Activated CD8-positive, alpha-beta memory T cell treated with anti-CD3 and anti-CD28 coated beads for 48 hours (primary cell): ENCODE measurements around the gene SLC29A4.
"Not testable (repeated sequence)": the region's sequence is repeated elsewhere in the genome, so short reads cannot be mapped to it uniquely, and the experiment has no call there.

Source experiments
- DNase-seq, 3 experiments: peaks; one replicate each; pipeline ENCODE4 v3.0.0-alpha.2; 2020; ENCODE audit warnings: low read depth in 2 of 3, low spot score in 2 of 3

The SLC29A4 gene

GRCh38 chr7:5320802-5321396 lies 38.2 kb downstream of the SLC29A4 start:
- no peak for DNase-seq

DNA sequence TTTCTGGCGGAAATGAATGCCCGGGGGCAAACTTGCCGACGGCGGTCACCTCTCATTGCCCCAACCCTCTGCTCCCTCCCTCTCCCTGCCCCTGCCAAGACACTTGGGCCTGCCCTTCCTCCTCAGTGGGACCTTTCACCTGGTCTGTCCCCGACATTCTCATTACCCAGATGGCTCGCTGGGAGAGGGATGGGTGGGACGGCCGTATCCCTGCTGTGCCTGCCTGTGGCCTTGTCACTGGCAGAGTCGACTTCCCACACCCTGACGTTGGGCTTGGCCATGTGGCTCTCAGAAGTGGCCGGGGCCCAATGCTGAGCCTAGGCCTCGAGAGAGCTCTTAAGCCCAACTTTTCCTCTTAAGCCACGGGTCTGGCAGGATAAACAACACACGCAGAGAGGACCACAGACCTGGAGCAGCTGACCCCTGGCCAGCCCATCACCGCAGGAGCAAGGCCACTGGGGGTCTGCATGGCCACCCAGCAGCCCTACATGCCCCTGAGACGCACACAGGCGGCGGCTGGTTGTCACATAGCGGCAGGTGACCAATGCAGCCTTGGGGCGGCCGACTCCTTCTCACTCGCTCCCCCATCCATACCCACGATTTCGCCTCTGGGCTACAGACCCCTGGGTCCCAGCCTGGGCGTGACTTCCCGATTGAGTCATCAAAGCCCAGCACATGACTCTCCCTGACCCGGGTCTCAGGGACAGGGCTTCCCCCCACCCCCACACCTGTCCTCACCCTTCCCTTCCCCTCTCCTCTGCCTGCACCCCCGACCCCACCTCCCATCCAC lies 40.1 kb downstream of the SLC29A4 start:
- no peak for DNase-seq

GRCh38 chr7:5323800-5324781 lies 41.3 kb downstream of the SLC29A4 start:
- not testable (repeated sequence) for DNase-seq

DNA sequence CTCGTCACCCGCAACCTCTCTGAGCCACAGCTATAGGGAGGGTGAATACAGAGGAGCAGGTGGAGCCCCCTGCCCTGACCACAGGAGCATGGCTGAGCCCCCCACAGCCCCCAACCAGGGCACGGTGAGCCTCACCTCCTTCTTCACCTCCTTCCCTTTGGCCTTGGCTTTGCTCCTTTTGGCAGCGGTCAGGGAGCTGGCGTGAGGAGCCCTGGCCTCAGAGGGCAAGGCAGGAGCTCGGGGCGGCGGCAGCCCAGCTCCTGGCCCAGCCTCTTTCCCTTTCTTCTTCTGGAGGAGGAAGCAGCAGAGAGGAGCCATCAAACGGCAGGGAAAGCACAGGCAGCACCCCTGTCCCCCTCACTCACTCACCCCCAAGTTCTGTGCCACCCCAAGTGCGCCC lies 42.2 kb downstream of the SLC29A4 start:
- DNase-seq: no peak

GRCh38 chr7:5330288-5330687 lies 47.5 kb downstream of the SLC29A4 start:
- no peak for DNase-seq

- no peak for DNase-seq
Measured at GRCh38 chr7:5332579-5332978, 49.8 kb downstream of the SLC29A4 start.

GRCh38 chr7:5333121-5334045 lies 50.6 kb downstream of the SLC29A4 start:
- no peak for DNase-seq

GRCh38 chr7:5334671-5335070 lies 51.9 kb downstream of the SLC29A4 start:
- DNase-seq: no peak

DNA sequence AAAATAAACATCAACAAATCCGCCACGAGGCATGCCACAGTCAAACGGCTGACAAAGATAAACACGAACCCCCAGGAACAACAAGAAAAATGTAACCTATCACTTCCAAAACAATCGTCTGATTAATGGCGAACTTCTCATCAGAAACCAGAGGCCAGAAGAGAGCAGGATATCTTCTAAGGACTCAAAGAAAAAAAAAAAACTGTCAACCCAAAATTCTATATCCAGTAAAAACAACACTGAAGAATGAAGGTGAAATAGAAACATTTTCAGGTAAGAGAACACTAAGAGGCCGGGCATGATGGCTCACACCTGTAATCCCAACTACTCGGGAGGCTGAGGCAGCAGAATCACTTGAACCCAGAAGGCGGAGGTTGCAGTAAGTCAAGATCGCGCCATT lies 54.3 kb downstream of the SLC29A4 start:
- DNase-seq: no peak

DNA sequence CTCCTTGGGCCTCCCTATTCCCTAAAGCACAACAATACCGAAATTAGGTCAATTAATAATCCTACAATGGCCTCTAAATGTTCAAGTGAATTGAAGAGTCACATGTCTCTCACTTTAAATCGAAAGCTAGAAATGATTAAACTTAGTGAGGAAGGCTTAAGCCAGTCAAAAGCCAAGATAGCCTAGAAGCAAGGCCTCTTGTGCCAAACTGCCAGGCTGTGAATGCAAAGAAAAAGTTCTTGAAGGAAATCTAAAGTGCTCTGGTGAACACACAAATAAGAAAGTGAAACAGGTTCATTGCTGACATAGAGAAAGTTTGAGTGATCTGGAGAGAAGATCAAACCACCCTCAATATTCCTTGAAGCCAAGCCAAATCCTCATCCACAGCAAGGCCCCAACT lies 57.2 kb downstream of the SLC29A4 start:
- no peak for DNase-seq

DNA sequence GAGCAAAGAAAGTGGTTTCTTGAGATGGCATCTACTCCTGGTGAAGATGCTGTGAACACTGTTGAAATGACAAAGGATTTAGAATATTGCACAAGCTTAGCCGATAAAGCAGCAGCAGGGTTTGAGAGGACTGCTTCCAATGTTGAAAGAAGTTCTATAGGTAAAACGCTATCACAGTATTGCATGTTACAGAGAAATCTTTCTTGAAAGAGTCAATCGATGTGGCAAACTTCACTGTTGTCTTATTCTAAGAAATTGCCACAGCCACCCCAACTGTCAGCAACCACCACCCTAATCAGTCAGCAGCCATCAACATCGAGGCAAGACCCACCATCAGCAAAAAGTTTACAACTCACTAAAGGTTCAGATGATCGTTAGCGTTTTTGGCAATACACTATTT lies 59.9 kb downstream of the SLC29A4 start:
- no peak for DNase-seq

DNA sequence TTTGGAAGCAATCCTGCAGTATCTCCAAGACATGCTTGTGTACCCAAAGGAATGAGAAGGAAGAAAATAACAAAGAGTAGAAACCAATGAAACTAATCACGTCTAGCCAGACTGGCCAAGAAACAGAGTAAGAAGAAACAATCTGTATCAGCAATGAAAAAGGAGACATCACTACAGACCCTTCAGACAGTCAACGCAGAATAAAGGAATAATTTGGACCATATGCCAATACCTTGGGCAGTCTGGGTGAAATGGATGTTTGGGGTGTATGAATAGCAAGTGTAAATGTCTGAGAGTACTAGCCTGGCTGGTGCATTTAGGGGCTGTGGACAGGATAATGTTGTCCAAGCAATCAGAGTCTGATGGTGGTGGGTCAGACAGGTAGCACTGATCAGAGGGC lies 61.1 kb downstream of the SLC29A4 start:
- DNase-seq: no peak

GRCh38 chr7:5344342-5344741 lies 61.6 kb downstream of the SLC29A4 start:
- DNase-seq: no peak

DNA sequence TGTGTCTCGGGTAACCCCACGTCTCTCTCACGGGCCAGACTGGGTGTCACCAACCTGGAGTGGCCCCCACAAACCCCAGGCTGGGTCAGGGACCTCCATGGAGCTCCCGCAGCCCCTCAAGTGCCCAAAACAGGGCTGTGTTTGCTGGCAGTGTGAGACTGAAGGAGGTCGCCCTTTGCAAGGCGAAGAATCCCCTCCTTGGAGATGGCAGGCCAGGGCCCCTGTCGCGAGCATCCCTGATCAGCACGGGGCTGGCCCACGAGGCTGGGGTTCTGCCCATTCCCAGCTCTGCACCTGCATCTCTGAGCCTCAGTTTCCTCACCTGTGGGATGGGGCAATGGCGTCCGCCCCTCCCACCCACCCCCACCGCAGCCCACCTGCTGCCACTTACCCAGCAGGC lies 62.4 kb downstream of the SLC29A4 start:
- DNase-seq: no peak

DNA sequence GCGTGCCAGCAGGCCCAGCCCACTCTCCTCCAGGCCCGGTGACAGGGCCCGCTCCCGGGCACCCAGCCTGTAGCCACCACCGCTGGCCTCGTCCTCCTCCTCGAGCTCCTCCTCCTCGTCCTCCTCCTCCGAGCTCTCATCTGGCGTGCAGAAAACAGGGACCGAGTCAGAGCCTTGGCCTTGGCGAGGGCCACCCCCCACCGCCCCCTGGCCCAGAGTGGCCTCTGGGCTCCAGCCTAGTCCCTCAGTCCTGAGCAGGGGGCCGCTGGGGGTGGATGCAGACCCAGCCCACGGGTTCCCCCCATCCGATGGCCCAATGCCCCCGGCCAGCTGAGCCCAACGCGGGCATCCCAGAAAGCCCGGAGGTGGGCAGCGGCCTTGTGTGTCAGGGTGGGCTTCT lies 62.9 kb downstream of the SLC29A4 start:
- no peak for DNase-seq

DNA sequence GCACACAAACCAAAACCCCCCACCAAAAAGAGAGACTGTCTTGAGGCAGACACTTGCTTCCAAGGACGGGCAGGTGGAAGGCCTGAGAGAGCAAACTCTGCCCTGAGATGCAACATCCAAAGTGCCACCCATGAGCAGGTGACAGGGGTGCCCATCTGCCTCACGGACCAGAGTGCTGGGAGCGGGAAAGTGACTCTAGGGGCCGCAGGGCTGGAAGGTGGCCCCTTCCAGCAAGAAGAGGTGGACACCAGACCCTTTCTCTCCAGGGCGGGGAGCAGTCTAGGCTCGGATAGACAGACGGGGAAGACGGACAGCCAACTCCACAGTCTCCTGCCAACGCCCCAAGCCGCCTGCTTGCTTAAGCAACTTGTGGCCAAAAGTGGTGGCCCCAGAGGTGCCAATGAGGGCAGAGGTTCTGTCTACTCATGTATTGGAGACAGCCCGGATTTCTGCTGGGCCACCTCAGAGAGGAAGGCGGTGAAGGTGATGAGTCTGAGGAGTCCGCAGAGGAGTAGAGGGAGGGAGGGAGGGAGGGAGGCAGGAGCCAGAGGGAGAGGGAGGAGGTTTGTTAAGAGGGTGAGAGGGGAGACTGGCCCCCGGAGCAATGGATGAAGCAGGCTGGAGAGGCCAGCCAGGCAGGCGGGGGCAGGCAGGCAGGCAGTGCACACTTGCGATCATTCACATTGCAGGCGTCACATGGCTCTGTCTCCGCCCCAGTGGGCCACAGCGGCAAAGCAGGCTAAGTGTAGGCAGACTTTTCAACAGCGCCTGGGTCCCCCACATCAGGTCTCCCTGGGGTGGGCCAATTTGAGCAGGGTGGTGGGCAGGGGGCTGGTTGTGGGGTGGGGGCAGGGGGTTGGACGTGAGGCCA lies 65.6 kb downstream of the SLC29A4 start:
- no peak for DNase-seq

DNA sequence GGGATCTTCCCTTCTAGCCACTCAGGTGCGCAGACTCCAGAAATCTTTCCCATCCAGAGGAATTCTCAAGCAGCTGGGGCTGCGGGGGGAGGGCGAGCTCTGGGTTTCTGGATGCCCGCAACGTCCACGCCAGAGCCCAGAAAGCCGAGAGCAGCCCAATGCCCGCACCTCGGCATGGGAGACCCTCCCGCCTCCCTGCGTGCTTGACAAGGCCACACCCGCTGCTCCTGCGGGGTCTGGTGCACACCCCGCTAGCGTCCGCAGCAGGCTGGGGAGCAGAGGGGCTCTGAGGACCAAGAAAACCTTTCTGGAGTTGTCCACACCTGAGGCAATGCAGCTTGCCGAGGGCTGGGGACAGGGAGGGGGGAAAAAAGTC lies 66.2 kb downstream of the SLC29A4 start:
- DNase-seq: no peak

GRCh38 chr7:5349437-5350173 lies 66.9 kb downstream of the SLC29A4 start:
- no peak for DNase-seq

DNA sequence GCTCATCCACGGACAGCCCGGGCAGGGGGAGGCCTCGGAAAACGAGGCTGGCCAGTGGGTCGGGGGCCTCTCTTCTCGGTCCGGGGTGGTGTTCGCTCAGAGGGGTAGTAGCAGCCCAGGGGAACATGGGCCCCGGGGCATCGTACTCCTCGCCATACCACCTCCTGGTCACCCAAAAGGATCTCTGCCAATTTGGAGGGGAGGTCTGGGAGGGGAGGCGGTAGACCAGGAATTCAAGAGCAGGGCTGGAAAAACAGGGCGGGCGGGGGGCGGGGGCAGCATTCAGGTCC lies 67.4 kb downstream of the SLC29A4 start:
- no peak for DNase-seq
